Measurements from ENCODE around the gene CAND1.
A peak's percentile ranks its signal among the peaks of the same experiment; 100 is the strongest.

CAND1 gene

DNA sequence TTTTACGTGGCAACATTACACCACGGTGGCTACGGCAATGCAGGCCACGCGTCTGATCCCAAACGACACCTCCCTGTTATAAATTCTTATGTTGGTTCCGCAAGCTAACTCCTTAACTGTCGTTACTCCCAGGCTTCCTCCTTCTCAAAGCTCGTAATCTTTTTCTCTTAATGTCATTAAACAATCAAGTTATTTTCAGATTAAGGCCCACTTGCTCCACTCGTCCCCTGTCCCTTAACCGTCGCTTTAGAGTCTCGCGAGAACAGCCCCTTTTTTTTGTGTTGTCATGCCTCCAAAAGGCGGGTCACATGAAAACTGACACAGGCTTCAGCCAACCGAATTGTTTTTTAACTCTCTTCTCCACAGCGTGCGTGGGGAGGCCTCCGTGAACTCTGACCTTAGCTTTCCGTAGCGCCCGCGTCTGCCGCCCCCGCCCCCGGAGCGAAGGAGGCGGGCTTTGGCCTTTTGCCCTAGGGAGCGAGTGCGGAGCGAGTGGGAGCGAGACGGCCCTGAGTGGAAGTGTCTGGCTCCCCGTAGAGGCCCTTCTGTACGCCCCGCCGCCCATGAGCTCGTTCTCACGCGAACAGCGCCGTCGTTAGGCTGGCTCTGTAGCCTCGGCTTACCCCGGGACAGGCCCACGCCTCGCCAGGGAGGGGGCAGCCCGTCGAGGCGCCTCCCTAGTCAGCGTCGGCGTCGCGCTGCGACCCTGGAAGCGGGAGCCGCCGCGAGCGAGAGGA is at the start of gene CAND1:
TSS of gene CAND1 (plus strand) at position 463 of the 737 bp plus-strand sequence. CDS start 360 bp downstream, outside the sequence.
- peak; percentile 98 to 99 for DNase-seq

DNA sequence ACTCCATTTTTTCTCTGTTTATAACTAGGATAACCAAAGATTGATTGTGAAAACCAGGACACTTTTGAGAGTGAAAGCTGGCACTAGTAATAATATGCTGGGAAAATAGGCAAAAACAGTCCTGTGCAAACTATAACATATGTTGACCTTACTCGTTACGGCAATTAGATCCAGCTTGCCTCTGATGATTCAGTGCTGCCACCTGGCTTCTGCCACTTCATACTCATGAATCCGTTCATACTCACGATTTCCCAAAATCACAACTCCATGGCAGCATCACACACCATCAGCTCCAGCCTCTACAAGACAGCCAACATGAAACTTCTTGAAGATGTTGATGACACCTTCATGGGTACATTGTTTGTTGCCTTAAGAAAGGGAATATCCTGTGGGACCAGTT is 49.1 kb upstream of the CAND1 start:
- DNase-seq, result peak in 1 of 2 experiments; percentile 75

DNA sequence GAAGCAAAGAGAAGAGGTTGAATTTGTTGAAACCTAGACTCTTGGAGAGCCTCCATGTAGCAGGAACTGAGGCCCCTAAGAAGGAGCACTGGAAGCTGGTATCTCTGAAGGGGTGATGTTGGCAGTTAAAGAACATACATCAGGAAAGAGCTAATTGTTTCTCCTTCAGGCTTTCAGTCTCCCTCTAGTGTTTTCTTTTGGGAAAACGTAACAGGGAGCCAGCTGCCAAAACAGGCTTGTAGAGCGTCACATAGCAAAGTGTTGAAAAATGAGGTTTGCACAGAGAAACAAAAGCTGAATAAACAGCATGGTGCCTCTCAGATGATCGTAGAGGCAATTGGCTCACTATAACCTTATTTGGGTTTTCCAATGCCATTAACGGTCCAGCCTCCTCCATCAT is 46.9 kb upstream of the CAND1 start:
- DNase-seq, result peak; percentile 42 to 81

DNA sequence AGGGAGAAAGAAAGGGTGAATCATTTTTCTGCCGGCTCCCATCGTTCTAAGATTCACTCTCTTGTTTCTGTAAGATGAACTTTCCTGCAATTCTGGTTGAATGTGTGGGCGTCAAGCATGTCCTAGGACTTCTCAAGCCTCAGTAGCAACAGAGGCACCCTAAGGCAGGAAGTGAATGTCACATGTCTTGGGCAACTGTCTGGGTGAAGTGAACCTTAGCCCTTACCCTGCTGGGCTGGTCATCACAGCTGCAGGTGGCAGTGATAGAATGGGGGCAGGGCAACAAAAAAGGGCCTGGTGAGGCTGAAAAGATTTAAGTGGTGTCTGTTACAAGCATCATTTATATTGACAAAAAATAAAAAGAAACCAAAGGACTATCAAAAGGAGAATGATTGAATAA is 45.9 kb upstream of the CAND1 start:
- no peak for DNase-seq

DNA sequence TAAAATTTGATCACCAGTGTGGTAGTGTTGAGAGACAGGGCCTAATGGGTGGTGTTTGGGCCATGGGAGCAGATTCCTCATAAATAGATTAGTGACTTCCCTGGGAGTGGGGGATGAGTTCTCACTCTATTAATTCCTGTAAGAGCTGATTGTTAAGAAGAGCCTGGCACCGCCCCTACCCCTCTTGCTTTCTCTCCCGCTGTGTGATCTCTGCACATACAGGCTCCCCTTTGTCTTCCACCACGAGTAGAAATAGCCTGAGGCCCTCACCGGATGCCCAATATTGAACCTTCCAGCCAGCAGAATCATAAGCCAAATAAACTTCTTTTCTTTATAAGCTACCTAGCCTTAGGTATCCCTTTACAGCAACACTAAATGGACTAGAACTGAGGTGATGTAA is 31.9 kb upstream of the CAND1 start:
- DNase-seq, result peak; percentile 62 to 85

DNA sequence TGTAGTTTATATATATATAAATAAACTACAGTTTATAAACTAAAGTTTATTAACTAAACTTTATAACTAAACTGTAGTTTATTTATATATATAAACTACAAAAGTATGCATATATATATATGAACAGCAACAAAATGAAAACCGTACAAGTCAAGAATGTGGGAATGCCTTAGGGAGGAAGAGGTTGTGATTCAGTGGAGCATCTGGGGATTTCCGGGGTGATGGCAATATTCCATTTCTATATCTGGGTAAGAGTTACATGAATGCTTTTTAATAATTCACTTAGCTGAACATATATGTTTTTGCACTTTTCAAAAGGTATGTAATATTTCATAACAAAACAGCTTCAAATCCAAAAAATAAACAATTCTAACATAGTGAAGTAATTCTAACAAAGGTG is 30.1 kb upstream of the CAND1 start:
- no peak for DNase-seq

DNA sequence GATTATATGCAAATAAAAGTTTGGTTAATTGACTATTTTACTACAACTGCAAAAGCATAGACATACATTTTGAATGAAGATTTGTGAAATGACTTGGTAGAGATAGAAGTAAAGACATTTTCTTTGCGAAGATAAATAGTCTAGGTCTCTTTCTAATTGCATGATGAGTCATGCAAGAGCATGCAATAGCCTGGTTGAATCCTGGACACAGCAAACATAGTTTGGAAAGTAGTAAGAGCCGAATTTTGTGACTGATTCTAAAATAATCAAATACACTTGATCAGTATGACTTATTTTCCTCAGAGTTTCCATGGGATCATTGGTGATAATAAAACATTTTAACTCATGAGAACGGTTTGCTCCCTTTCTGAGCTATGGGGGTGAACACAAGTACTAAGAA is 27.7 kb upstream of the CAND1 start:
- no peak for DNase-seq

DNA sequence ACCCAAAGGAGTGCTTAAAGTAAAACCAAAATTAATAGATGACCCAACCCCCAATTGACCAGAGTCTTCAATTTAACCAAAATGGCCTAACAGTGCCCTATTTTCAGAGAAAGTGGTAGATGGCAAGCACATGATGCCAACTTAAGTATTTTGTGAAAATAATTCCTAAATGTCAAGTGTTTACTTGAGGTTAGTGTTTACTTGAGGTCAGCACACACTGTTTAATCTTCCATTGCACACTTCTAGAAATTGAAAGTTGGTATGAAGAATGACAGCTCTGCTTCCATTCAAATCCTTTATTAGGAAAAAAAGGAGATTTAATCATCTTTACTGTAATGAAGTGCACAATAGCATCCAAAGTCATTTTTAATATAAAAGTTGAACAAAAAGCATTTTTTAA is 25.9 kb upstream of the CAND1 start:
- DNase-seq, result no peak

DNA sequence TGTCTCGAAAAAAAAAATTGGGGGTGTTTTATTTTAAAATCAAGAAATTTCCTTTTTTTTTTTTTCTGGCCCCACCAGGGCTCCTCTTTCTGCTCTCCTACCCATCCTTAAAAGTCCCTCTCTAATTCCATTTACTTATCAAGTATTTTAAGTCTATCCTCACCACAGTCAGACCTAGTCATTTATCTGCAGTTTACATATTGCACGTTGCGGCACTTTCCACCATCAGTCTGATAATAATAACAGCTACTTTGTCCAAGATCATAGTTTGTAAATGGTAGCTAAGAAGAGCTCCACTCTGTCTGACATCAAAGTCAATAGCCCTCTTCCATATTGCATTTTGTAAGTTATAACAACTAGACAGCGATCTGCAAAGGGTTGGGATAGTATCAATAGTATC is 23.6 kb upstream of the CAND1 start:
- no peak for DNase-seq

DNA sequence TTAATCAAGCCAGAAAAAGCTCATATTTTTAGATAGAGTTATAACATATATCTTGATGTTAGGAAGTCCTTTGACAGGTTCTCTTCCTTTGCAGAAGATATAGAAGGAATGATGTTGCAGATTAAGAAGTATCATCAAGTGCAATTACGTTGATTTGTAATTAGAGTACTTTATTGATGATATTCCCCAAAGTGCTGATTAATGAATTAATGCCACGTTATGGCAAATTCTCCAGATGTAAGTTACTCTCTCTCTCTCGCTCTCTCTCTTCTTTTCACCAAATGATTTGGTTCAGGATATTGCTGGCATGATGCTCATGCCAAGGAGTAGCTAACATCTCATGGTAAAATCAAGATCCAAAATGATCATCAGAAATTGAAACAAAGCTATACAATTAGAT is 18.1 kb upstream of the CAND1 start:
- no peak for DNase-seq

DNA sequence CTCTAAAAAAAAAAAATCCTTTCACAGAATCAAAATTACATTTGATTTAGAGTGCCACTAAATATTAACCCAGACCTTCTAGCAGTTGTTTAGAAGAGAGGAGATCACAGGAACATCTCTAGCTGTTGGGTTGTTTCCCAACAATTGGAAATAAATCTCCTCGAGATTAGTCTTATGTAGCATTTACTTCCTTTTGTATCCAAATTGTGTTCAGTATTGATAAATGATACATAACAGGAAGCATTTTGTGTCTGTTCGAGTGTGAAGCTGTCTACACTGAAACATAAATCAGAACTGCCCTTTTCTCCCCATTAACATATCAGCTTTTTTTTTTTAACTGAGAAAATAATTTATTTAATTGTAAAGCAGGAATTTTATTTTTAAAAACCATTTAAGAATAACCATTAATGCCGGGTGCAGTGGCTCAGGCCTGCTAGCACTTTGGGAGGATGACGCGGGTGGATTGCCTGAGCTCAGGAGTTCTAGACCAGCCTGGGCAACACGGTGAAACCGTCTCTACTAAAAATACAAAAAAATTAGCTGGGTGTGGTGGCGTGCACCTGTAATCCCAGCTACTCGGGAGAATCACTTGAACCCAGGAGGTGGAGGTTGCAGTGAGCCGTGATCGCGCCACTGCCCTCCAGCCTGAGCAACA is 14.7 kb upstream of the CAND1 start:
- DNase-seq, result no peak

DNA sequence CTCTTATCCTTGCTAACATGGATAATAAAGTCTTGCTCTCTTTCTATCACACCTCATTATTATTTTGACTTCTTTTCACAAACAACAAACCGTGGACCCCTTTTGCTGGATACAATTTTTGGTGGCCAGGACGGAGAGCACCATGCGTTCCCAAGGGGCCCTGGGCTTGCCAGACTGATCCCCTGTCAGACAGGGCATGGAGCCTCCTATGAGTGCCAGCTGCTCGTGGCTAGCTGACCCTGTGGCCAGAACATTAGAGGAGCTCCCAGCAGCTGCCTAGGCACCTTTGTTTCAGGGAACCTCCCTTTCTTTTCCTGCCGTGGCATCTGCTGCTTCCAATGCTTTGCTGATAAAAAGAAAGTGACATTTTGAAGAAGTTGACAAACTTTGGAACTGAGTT is 12.5 kb upstream of the CAND1 start:
- no peak for DNase-seq

DNA sequence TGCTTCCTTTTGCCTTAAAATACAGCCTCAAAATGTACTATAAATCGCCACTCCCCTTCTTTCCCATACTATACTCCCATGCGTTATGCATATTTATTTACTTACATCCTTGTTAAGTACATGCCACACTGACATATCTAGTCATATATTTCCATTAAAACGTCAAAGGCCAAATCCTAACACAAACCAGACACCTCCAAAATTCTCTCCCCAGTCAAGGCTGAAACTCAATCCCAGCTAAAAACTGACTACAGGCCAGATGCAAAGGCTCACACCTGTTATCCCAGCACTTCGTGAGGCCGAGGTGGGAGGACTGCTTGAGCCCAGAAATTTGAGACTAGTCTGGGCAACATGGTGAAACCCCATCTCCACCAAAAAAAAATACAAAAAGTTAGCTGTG is 5.7 kb upstream of the CAND1 start:
- DNase-seq, result no peak

DNA sequence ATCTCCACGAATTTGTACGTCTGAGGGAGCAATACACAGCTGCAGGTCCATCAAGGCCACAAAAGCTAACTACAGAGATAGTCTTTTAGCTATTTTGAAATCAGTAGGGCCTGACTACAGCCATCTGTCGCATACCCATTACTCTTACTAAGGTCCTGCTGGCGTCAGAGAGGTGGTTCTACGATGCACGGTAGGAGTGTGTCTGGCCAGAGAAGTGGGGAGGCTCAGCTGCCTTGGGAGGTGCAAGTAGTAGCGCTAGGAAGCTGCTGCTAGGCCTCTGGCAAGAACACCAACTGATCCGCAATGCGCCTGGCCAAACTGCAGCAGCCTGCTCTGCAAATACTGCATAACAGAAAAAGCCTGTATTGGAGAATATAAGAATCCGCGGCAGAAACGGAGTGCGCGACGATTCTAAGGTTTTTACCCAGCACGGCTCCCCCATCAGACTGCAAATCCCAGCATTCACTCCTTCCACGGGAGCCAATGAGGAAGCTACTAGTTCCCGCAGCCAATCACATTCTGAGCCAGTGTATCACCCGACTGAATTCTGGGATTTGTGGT is 743 bp upstream of the CAND1 start:
- peak; percentile 94 to 99 for DNase-seq

DNA sequence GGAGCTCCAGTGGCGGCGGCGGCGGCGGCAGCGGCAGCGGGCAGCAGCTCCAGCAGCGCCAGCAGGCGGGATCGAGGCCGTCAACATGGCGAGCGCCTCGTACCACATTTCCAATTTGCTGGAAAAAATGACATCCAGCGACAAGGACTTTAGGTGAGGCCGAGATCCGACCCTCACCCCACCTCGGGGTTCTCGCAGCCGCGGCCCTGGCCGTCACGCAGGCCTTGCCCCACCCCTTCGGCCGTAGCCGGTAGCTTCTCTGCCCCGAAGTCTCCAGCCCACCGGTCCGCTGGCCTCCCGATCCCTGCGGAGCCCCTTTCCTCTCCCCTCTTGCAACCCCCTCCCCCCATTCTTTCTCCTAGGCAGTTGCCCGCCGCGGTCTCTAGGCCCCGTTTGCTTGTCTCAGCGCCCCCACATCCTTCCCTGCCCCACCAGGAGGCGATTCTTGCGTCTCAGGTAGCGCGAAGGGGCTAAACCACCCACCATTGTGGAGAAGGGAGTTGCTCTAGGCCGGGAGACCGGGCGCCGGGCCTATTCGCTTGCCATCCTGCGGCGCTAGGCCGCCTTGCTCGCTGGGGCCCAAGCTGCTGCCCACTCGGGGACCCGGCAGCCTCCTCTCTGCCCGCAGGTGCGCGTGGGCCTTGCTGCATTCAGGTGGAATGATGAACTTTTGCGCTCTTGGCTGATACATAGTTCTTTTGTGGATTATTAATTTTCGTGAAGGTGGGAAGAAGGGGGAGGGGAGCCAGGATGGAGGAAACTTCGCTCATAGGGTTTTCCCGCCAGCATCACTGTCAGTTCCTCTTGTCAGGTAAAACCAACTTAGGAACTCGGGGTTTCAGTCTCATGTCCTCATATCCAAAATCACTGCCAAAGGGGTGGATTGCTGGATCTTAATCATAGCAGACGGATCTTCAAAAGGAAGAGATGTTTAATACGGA is 745 bp downstream of the CAND1 start:
- DNase-seq, result peak; percentile 57

DNA sequence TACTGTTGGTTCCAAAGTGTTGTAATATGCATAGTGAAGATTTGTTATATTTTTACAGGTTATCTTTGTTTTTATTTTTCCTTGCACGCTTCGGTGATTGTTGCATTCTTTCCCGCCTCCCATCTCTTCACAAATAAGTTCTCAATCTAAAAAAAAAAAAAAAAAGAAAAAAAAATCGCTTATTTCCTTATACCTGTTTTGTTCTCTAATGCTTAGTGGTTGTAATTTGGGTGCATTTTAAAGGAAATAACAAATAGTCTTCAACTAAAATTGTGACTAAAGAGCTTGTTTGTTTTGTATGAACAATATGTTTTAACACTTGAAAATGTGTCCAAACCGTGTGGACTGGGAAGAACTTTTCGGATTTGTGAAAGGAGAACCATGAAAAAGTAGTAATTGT is 1.5 kb downstream of the CAND1 start:
- DNase-seq, result no peak

DNA sequence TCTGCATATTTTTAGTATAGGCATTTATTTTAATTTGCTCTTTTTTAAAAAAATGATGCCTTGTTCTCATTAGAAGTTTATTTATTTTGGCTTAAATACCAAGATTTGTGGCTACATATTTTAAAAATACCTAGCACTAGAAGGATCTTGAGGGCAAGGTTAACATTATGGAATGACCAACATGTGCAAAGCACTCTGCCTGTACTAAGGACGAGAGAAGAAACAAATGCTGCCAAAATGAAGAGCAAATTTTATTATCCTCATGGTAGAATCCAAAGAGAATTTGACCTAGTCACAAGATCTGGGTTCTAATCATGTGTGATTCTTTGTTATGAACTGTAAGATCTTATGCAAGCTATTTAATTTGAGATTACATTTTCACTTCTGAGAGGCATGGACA is 2.8 kb downstream of the CAND1 start:
- no peak for DNase-seq

DNA sequence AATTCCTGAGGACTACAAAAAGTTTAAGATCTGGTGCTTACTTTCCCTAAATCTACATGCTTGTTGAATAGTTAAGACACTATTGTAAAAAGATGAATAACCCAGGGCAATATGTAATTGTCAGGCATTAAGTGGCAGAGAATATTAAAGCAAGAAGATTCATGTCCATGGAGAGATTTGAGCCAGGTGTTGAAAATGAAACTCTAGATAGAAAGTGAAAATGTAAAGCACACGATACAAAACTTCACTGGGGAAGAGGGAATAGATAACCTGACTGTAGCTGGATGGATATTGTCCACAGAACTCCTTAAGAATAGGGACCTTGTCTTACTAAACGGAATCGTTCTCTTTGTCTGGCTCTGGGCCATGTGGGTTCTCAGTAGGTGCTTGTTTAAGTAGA is 5.0 kb downstream of the CAND1 start:
- DNase-seq, result no peak

DNA sequence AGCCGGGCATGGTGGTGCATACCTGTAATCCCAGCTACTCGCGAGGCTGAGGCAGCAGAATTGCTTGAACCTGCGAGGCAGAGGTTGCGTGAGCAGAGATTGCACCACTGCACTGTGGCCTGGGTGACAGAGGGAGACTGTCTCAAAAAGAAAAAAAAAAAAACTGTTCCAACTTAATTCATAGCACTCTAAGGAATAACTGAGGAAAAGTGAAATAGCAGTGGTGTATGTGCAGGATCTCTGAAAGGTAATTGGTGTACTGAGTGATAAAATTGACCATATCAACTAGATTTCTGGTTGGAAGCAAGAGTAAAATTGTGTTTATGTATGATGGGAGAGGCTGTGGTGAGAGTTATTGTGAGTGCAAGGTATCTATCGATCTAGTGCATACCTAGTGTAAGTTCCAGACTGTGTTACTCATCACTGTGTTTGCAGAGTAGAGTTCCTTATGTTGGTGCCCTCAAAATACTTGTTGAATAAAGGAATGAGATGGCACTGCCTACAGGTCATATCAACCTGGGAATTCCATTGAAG is 6.3 kb downstream of the CAND1 start:
- no peak for DNase-seq

DNA sequence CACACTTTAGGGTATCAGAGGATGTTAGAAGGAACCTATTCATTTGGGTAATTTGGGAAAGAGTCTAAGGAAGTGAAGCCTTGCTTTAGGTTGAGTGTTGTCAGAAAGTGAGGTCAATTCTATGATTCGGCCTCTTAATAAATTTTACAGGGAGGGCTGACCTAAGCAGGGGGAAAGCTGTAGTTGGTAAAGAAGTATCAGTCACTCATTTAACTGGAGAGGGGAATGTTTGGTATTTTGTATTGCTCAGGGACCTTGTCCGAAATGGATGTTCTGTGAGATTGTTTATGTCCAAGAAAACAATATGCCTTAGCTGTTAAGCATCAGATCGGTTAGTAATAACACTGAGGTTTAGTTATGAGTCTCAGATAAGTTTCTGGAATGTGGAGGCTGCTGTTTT is 7.3 kb downstream of the CAND1 start:
- DNase-seq, result no peak

DNA sequence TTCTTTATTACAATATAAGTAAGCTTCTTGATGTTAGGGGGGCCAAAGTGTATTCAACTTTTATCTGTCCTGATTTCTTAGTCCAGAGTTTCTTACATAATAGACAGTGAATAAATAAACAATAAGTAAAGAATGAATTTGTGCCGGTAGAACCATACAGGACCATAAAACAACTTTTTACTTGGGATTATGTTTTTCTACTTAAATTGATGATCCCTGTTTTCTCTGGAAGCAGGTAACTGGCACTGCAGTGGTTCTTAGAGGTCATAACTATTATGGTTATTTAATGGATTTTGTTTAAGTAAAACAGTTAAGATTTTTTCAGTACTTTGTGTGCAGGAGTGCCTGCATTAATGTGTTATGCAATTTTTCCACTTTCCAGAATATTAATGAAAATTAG is 10.5 kb downstream of the CAND1 start:
- no peak for DNase-seq

DNA sequence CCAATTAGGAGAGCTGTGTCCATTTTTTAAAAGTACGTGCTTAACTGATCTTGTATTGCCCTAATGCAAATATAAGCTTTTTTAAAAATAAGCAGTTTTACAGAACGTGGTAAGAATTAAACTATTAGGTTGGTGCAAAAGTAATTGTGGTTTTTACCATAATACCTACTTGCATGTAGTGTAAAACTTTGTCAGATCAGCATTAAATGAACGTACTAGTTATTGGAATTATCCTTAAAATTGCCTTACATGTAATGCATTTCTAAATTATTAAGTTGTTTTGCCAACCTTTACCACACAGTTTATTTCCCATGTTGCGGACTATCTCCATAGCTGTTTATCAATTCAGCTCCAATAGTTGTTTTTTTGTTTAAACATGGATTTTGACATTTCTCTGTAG is 10.9 kb downstream of the CAND1 start:
- DNase-seq, result no peak

DNA sequence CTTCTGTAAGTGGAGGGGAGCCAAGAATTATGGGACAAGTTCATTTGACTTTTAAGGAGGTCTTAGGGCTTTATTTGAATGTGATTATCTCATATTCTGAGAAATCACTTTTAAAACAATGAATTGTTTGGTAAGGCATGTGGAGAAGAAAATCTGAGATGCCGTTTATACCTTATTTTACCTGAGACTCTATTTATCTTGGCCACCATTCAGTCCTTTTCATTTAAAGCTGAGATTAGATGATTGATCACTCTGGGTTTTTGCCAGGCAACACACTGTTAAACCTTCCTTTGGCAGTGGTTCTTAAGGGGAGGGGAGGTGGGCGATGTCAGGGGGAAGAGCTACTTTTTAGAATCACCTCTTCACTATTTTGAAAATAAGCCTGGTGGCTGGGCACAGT is 11.4 kb downstream of the CAND1 start:
- DNase-seq, result peak; percentile 53 to 82

Data from NCI-H2081 (cell line).